ENCODE measurements around the gene SBF2.
A peak's percentile ranks its signal among the peaks of the same experiment; 100 is the strongest.
"Not testable (repeated sequence)": the region's sequence is repeated elsewhere in the genome, so short reads cannot be mapped to it uniquely, and the experiment has no call there.

SBF2 gene

GRCh38 chr11:10298342-10298741 is 4.3 kb upstream of the SBF2 start:
- peak; percentile 67 for DNase-seq

- DNase-seq, result no peak
Measured at GRCh38 chr11:10295064-10295901, 1.3 kb upstream of the SBF2 start.

- DNase-seq, result no peak
Measured at GRCh38 chr11:10294290-10294953, 403 bp upstream of the SBF2 start.

- no peak for DNase-seq
Measured at GRCh38 chr11:10291801-10292638, 2.0 kb downstream of the SBF2 start.

GRCh38 chr11:10289765-10290380 is 4.1 kb downstream of the SBF2 start:
- no peak for DNase-seq

GRCh38 chr11:10288881-10289764 is 4.9 kb downstream of the SBF2 start:
- DNase-seq, result no peak

- no peak for DNase-seq
Measured at GRCh38 chr11:10287766-10288715, 6.0 kb downstream of the SBF2 start.

GRCh38 chr11:10287140-10287539 is 6.9 kb downstream of the SBF2 start:
- no peak for DNase-seq

GRCh38 chr11:10285148-10285802 is 8.7 kb downstream of the SBF2 start:
- DNase-seq, result no peak

- DNase-seq, result no peak
Measured at GRCh38 chr11:10283991-10284390, 10.0 kb downstream of the SBF2 start.

- DNase-seq, result no peak
Measured at GRCh38 chr11:10282117-10282516, 11.9 kb downstream of the SBF2 start.

- DNase-seq, result no peak
Measured at GRCh38 chr11:10275714-10276113, 18.3 kb downstream of the SBF2 start.

- DNase-seq, result no peak
Measured at GRCh38 chr11:10274726-10275125, 19.3 kb downstream of the SBF2 start.

GRCh38 chr11:10273738-10274137 is 20.3 kb downstream of the SBF2 start:
- DNase-seq, result no peak

- no peak for DNase-seq
Measured at GRCh38 chr11:10272132-10272531, 21.9 kb downstream of the SBF2 start.

- DNase-seq, result no peak
Measured at GRCh38 chr11:10268746-10269488, 25.1 kb downstream of the SBF2 start.

GRCh38 chr11:10267821-10268220 is 26.2 kb downstream of the SBF2 start:
- DNase-seq, result no peak

GRCh38 chr11:10265936-10266335 is 28.1 kb downstream of the SBF2 start:
- DNase-seq, result no peak

GRCh38 chr11:10264716-10265115 is 29.3 kb downstream of the SBF2 start:
- not testable (repeated sequence) for DNase-seq

All from activated CD4-positive, alpha-beta T cell treated with anti-CD3 and anti-CD28 coated beads for 48 hours (primary cell).